Non-pigmented ciliary epithelial cell (primary cell): ENCODE data around the gene GMDS.

Experiments used
- DNase-seq: peaks from one replicate; pipeline ENCODE4 v3.0.0-alpha.2; 2010; ENCODE audit warnings: low read depth

GMDS gene

DNA sequence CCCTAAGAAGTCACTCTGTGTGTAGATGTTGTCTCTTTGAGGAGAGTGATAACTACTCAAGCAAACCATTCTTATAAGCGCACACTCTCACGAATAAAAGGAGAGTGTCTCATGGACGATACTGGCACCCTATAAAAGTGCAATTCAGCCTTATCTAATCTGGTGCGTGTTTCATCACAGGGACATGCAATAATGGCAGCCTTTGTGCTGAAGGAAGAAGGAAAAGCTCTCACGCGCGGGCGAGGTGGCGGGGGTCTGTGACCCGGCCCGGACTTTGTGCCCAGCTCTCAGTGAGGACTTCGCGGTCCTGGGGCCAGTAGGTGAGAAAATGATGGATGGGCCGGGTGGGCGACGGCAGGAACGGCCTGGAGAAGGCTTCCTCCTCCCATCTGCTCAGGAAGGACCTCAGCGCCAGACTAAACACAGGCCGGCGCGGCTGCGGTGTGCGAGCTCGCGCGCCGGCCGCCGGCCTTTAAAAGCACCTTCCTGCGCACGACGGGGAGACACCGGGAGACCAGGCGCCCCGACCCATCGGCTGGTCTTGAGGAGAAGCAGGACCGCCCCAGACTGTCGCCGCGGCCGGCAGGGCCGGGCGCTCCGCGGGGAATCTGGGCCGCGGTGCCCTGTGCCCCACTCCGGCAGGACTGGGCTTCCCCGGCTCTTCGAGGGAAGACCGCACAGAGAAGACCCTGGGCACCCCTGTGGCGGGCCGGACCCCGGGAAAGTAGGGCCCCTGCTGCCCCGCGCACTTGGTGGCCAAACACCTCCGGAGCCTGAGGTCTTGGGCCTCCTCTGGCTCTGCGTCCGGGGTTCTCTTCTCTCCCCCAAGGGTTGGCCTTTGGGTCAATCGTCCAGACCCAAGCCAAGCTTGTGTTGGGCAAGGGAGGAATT is 644.0 kb downstream of the GMDS start:
- no peak for DNase-seq

GRCh38 chr6:1600764-1601157 is 644.6 kb downstream of the GMDS start:
- no peak for DNase-seq

- DNase-seq = no peak
Measured at GRCh38 chr6:1600063-1600763, 645.2 kb downstream of the GMDS start.

- no peak for DNase-seq
Measured at GRCh38 chr6:1599469-1599868, 645.9 kb downstream of the GMDS start.

DNA sequence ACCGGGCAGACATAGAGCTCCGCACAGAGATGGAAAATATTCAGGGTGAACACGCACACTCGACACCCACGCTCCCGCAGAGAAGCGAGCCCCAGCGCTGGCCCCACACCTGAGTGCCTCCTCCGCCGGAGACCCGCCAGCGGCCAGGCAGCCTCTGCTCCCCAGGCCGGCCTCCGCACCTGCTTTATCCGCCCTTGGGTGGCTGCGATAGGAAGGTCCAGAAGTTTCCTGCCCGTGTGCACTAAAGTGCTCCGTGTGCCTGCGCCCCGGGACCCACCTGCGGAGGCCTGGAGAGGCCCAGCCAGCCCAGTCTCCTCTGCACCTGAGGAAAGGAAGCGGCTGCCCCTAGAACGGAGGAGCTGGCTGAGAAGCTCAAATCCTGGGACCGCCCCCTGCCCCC is 646.5 kb downstream of the GMDS start:
- DNase-seq = no peak

- no peak for DNase-seq
Measured at GRCh38 chr6:1598433-1598832, 647.0 kb downstream of the GMDS start.

DNA sequence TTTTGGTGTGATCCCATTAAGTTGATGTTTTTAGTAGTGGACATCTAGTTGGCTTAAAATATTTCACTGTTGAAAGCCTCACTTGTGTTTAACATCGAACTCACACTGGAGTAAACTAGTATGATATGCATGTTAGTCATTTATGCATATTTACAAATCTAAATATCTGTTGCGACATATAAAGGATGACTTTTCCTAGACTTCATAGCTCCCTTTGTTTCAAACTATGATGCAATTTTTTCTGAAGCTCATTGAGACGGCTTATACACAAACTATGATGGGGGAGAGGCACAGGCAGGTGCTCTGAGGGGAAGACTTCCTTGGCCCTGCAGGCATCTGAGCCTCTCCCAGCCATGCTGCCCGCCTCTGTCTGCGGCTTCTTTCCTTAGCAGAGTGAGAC is 647.5 kb downstream of the GMDS start:
- no peak for DNase-seq

- no peak for DNase-seq
Measured at GRCh38 chr6:1597121-1597744, 648.2 kb downstream of the GMDS start.

GRCh38 chr6:1596088-1596852 is 649.1 kb downstream of the GMDS start:
- no peak for DNase-seq

GRCh38 chr6:1595271-1596087 is 649.9 kb downstream of the GMDS start:
- DNase-seq = no peak

DNA sequence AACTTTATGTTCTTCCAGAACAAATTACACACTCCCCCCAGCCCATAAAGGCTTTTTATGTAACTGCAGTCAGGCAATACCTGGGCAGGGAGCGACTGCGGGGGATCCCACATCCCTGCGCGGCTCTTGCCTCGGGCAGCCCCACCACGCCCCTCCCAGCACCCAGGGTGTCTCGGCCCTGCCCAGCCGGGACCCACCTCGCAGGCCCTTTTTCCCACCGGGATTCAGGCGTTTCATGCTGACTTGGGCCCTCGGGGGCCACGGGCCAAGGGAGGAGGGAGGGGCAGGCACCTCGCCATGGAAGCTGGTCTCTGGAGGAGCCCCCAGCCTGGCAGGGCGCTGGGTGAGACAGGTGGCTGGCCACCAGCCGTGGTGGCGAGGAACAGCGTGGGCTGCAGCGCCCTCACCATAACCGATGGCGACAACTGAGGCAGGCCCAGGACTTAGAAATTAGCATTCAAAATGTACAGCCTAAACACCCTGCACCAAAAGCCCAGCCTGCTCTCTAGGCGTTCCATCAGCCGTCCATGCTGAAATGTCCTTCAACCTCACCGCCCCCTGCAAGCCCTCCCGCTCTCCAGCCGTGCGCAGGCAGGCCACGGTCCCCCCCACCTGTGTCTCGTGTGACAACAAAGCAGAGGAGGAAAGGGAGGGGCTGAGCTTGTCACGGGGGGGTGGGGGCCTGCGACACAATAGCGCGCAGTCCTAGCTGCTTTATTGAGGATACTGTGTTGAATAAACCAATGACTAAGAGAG is 650.8 kb downstream of the GMDS start:
- no peak for DNase-seq

GRCh38 chr6:1593958-1594314 is 651.5 kb downstream of the GMDS start:
- DNase-seq = no peak

DNA sequence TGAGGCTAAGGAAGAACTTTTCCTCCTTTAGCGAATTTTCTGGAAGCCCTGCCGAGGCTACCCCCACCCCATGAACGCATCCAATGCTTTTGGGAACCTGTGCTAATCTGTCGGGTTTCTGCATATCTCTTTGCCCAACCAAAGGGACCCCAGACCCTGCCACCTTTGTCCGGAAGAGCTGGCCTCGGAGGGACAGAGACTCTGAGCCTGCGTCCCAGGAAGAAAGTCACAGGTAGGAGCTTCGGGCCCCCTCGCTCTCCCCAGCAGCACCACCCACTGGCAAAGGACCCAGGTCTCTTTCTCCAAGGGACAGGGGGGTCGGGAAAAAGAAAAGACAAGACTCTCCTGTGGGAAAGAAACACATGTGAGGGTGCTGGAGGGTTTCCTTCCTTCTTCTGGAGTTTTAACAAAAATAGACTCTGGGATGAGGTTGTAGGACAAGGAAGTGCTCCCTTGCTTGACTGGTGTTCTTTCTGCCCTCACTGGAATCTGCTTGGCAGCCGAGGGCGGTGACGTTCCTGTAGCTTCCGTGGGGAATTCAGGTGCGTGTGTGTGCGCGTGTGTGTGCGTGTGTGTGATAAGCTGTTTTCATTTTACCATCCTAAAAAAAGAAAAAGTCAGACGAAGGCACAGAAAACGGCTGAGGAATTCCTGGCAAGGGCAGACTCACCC is 652.0 kb downstream of the GMDS start:
- DNase-seq = no peak

GRCh38 chr6:1592852-1593251 is 652.6 kb downstream of the GMDS start:
- no peak for DNase-seq

DNA sequence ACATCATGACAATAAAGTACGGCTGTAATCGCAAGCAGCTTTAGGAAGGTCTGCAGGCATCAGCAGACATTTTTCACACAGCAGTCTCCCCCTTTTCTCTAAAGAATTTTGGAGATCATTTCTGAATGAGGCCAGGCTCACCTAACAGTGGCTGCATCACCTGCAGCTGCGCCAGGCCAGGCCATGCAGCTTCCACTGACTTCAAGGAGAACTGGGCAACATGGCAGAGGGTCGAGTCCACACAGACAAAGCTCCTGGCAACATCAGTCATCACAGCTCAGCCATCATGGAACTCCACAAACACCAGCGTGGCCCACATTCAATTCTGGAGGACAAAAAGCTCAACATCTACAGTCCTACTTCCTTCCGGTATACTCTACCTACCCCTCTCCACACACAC is 653.5 kb downstream of the GMDS start:
- no peak for DNase-seq

- DNase-seq = no peak
Measured at GRCh38 chr6:1591243-1591642, 654.2 kb downstream of the GMDS start.

DNA sequence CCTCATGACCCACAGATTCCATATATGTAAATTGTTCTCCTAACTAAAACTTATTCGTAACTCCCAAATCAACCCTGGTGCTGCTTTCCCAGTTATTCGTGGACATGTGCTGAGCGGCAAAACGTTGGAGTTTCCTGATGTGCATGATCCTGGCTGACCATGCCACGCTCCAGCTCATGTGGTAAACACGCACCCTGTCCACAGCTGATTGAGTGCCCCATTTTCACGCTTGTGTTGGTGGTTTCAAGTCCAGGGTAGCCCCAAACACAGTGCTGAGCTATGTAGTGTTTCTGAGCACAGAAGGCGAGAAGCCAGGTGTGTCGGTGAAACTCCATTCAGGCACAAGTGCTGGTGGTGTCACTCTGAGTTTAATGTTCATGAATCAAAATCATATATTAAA is 654.8 kb downstream of the GMDS start:
- DNase-seq = no peak

GRCh38 chr6:1589208-1589607 is 656.2 kb downstream of the GMDS start:
- no peak for DNase-seq

- DNase-seq = no peak
Measured at GRCh38 chr6:1587977-1588376, 657.4 kb downstream of the GMDS start.

GRCh38 chr6:1587546-1587945 is 657.9 kb downstream of the GMDS start:
- DNase-seq = no peak
